HCT116 (cell line): Measurements from ENCODE around the gene MARCHF6. TPM values are rescaled to one million over a fixed set of nuclear protein-coding genes. Genes with fewer than 3 reads are reported as not detected.

ENCODE experiments used
- ATAC-seq: fragments of 200-7000 bp; cut with Tn5 transposase; 2 replicates; pipeline ENCODE4 v1.9.1; 2020; ENCODE audit warnings: mild to moderate bottlenecking, moderate library complexity
- BruUV-seq: library from RNA; stranded (reverse); fragments of 400-500 nt; replicated peaks from 2 replicates; lab custom pipeline; 2021; lab: Mats Ljungman, UMichigan
- CTCF ChIA-PET: fragments of 300-600 bp; sonication (Branson Sonifier 250); formaldehyde crosslinking; loops from one replicate; lab custom pipeline; 2021; ENCODE audit warnings: antibody characterized with exemption; lab: Charles Lee
- POLR2A ChIA-PET: fragments of 300-600, 350-600 bp; sonication (Branson Sonifier 250); formaldehyde crosslinking; loops from one replicate; lab custom pipeline; 2021; ENCODE audit warnings: antibody characterized with exemption; lab: Charles Lee
- RAD21 ChIA-PET, 2 experiments: fragments of 300-600 bp; sonication (Branson Sonifier 250); formaldehyde crosslinking; loops; one replicate each; lab custom pipeline; 2023; ENCODE audit warnings: low total read pairs in 2 of 2; ENCODE audit not compliant: uncharacterized antibody in 2 of 2, unreplicated experiment in 2 of 2, low non-redundant PET in 1 of 2; lab: Charles Lee
- DNase-seq: peaks from one replicate; pipeline ENCODE4 v3.0.0-alpha.2; 2010; ENCODE audit warnings: low read depth, low spot score
- H2AFZ ChIP-seq: fragments of 200-600 bp; shearing (Covaris generic), sonication (generic); 2 replicates; pipeline ENCODE4 v1.6.1; 2017; ENCODE audit warnings: low read depth, mixed run types, mixed read lengths, antibody characterized with exemption, low read length; ENCODE audit not compliant: poor library complexity, severe bottlenecking
- H3K27ac ChIP-seq: 2 replicates; pipeline ENCODE4 v1.5.1; 2012; ENCODE audit warnings: low read depth, low read length
- H3K27me3 ChIP-seq: fragments of 200-600 bp; sonication (generic); 2 replicates; pipeline ENCODE4 v1.6.1; 2016; ENCODE audit warnings: mixed run types, low read length, mixed read lengths; ENCODE audit not compliant: insufficient read depth
- H3K36me3 ChIP-seq, 2 experiments: fragments of 200-500 bp in 1 of 2; fragments of 200-600 bp in 1 of 2; sonication (Bioruptor generic) in 1 of 2; sonication (generic) in 1 of 2; 2 replicates each; pipeline versions ENCODE4 v1.5.1 to v1.6.1; 2014 to 2016; ENCODE audit warnings: low read length in 2 of 2, inconsistent platforms in 1 of 2, mixed read lengths in 1 of 2, mixed run types in 1 of 2; ENCODE audit not compliant: insufficient read depth in 2 of 2, control insufficient read depth in 1 of 2
- H3K4me1 ChIP-seq, 2 experiments: fragments of 200-600 bp in 1 of 2; sonication (generic) in 1 of 2; 2 replicates each; pipeline versions ENCODE4 v1.5.1 to v1.6.1; 2012 to 2017; ENCODE audit warnings: low read length in 2 of 2, inconsistent platforms in 1 of 2, mild to moderate bottlenecking in 1 of 2, mixed read lengths in 1 of 2, mixed run types in 1 of 2, moderate library complexity in 1 of 2; ENCODE audit not compliant: insufficient read depth in 2 of 2, control insufficient read depth in 1 of 2
- H3K4me2 ChIP-seq: fragments of 200-600 bp; sonication (generic); 2 replicates; pipeline ENCODE4 v1.6.1; 2017; ENCODE audit warnings: mixed run types, low read length, mixed read lengths
- H3K4me3 ChIP-seq, 2 experiments: fragments of 200-600 bp in 1 of 2; sonication (generic) in 1 of 2; replicated peaks in 1 of 2; 2 replicates each; pipeline ENCODE4 v1.5.1; 2011 to 2016; ENCODE audit warnings: low read length in 2 of 2, control low read depth in 1 of 2, low read depth in 1 of 2, mild to moderate bottlenecking in 1 of 2, mixed read lengths in 1 of 2, mixed run types in 1 of 2
- H3K79me2 ChIP-seq: fragments of 200-600 bp; sonication (generic); 2 replicates; pipeline ENCODE4 v1.6.1; 2017; ENCODE audit warnings: mild to moderate bottlenecking, mixed run types, low read length, moderate library complexity, mixed read lengths; ENCODE audit not compliant: insufficient read depth
- H3K9ac ChIP-seq: fragments of 200-600 bp; sonication (generic); 2 replicates; pipeline ENCODE4 v1.6.1; 2016; ENCODE audit warnings: low read length, mixed read lengths
- H3K9me2 ChIP-seq: fragments of 200-600 bp; sonication (generic), shearing (Covaris generic); 2 replicates; pipeline ENCODE4 v1.6.1; 2017; ENCODE audit warnings: mixed run types, mild to moderate bottlenecking, moderate library complexity; ENCODE audit not compliant: insufficient read depth
- H3K9me3 ChIP-seq, 2 experiments: fragments of 200-500 bp in 1 of 2; fragments of 200-600 bp in 1 of 2; sonication (Bioruptor generic) in 1 of 2; sonication (generic) in 1 of 2; 2 replicates each; pipeline ENCODE4 v1.6.1; 2014 to 2017; ENCODE audit warnings: low read length in 2 of 2, mixed read lengths in 2 of 2, inconsistent platforms in 1 of 2, low read depth in 1 of 2, mild to moderate bottlenecking in 1 of 2, mixed run types in 1 of 2, moderate library complexity in 1 of 2; ENCODE audit not compliant: control insufficient read depth in 1 of 2, insufficient read depth in 1 of 2
- H4K20me1 ChIP-seq: fragments of 200-600 bp; sonication (generic), shearing (Covaris generic); 2 replicates; pipeline ENCODE4 v1.6.1; 2017; ENCODE audit warnings: mixed run types, mild to moderate bottlenecking, moderate library complexity; ENCODE audit not compliant: insufficient read depth
- ATF3 ChIP-seq: IDR thresholded peaks from 2 replicates; pipeline ENCODE4 v1.6.1; 2012
- CEBPB ChIP-seq: IDR thresholded peaks from 2 replicates; pipeline ENCODE4 v1.6.1; 2012; ENCODE audit warnings: low read depth
- EZH2 ChIP-seq: fragments of 200-600 bp; sonication (generic); IDR thresholded peaks from 2 replicates; pipeline ENCODE4 v1.6.1; 2017; ENCODE audit warnings: antibody characterized with exemption, mixed run types
- EZH2phosphoT487 ChIP-seq: fragments of 200-600 bp; IDR thresholded peaks from 2 replicates; pipeline ENCODE4 v1.6.1; 2018; ENCODE audit warnings: antibody characterized with exemption, borderline replicate concordance
- FOSL1 ChIP-seq: IDR thresholded peaks from 2 replicates; pipeline ENCODE4 v1.6.1; 2012; ENCODE audit warnings: low read depth
- JUND ChIP-seq: IDR thresholded peaks from 2 replicates; pipeline ENCODE4 v1.6.1; 2012
- MAX ChIP-seq: IDR thresholded peaks from 2 replicates; pipeline ENCODE4 v1.6.1; 2012
- POLR2A ChIP-seq: IDR thresholded peaks from 2 replicates; pipeline ENCODE4 v1.7.0; 2011; ENCODE audit warnings: borderline replicate concordance; ENCODE audit not compliant: insufficient read depth, insufficient read length; ENCODE audit errors: extremely low read depth
- POLR2AphosphoS5 ChIP-seq: IDR thresholded peaks from 2 replicates; pipeline ENCODE4 v1.6.1; 2011; ENCODE audit warnings: mild to moderate bottlenecking, low read depth, low read length, moderate library complexity
- RAD21 ChIP-seq: IDR thresholded peaks from 2 replicates; pipeline ENCODE4 v1.6.1; 2012; ENCODE audit warnings: low read depth, mild to moderate bottlenecking
- REST ChIP-seq: IDR thresholded peaks from 2 replicates; pipeline ENCODE4 v1.6.1; 2012; ENCODE audit warnings: low read depth
- SP1 ChIP-seq: IDR thresholded peaks from 2 replicates; pipeline ENCODE4 v1.6.1; 2012; ENCODE audit warnings: low read depth
- ZBTB33 ChIP-seq: IDR thresholded peaks from 2 replicates; pipeline ENCODE4 v1.6.1; 2011; ENCODE audit warnings: mild to moderate bottlenecking, low read length, moderate library complexity; ENCODE audit not compliant: insufficient replicate concordance; ENCODE audit errors: extremely low read depth
- intact Hi-C: fragments of 100-400 bp; cut with micrococcal nuclease; formaldehyde crosslinking; loops from 2 replicates; pipeline ENCODE4 v1.10.0; 2022
- total RNA-seq: library from RNA; stranded (reverse); gene quantifications from one replicate; pipeline ENCODE4 v1.2.1, GENCODE V29; 2021; ENCODE audit not compliant: unreplicated experiment

Gene MARCHF6
- total RNA-seq, 1 experiment from 2014 or later: 144 TPM

- TF ChIP-seq REST: no peak
These were observed 46.0 kb upstream of the MARCHF6 start, which contains the start of gene CMBL (continued) for GRCh38 chr5:10307206-10308148.

GRCh38 chr5:10308844-10309243 is 44.7 kb upstream of the MARCHF6 start:
- Histone ChIP-seq H3K4me3 (no peak overlapping the region), H3K9me3 (no peaks in the 10 kb centered on the region), H3K27ac (peak overlapping the region; percentile 57), H3K27me3 (no peaks in the 10 kb centered on the region), H2AFZ (no peak overlapping the region), H4K20me1 (no peaks in the 10 kb centered on the region), H3K4me2 (peak overlapping the region; percentile 94), H3K79me2 (peaks cover 8% of the 10 kb centered on the region; the same call in 1 of the 2 replicates), H3K9me2 (no peaks in the 10 kb centered on the region), H3K4me1 (peaks cover 42 to 54% of the 10 kb centered on the region in 2 experiments)
- ChIA-PET RAD21 (no interaction called here), POLR2A (interaction anchor here (1.3 to 3.2 kb wide), 2 partner anchors 9 to 45 kb away, joined by 4 to 14 read pairs; partner anchors contain the start of gene MARCHF6)
- no peak for DNase-seq
- BruUV-seq: no TSS peak
- TF ChIP-seq ATF3 (no peak), POLR2AphosphoS5 (no peak), EZH2phosphoT487 (no peak), EZH2 (no peak), SP1 (no peak), ZBTB33 (no peak), POLR2A (no peak), MAX (no peak), RAD21 (no peak), FOSL1 (no peak), CEBPB (no peak), JUND (no peak), REST (no peak)
- TF ChIP-seq, all 23 proteins: peak for 0
- intact Hi-C loops: loop anchor here (5.0 kb wide), 1 partner anchor 48 kb away; no protein-coding TSS in a partner anchor
- no peaks in the 10 kb centered on the region for H3K36me3 ChIP-seq
- no peak for ATAC-seq
- H3K9ac ChIP-seq: no peak overlapping the region
- CTCF ChIA-PET: interaction anchor here (1.2 to 1.9 kb wide), 3 partner anchors 10 to 56 kb away, joined by 3 to 6 read pairs (median 3); no protein-coding TSS in a partner anchor
